GM12878 (cell line): ENCODE measurements around the gene CFAP61. TPM values are rescaled to one million over a fixed set of nuclear protein-coding genes. Genes with fewer than 3 reads are reported as not detected.

Source experiments
- ATAC-seq: fragments of 200-7000 bp; cut with Tn5 transposase; 3 replicates; pipeline ENCODE4 v1.9.1; 2020; ENCODE audit warnings: mild to moderate bottlenecking, moderate library complexity
- BruUV-seq: library from RNA; stranded (reverse); fragments of 400-500 nt; replicated peaks from 2 replicates; lab custom pipeline; 2021; lab: Mats Ljungman, UMichigan
- CTCF ChIA-PET: fragments of 300-600 bp; sonication (Branson Sonifier 250); formaldehyde crosslinking; extraction: SDS; loops from one replicate; lab custom pipeline; 2021; ENCODE audit warnings: inconsistent platforms; lab: Yijun Ruan, JAX
- POLR2A ChIA-PET: fragments of 350-600 bp; formaldehyde crosslinking; extraction: SDS; loops from one replicate; lab custom pipeline; 2021; ENCODE audit warnings: inconsistent platforms; lab: Charles Lee
- RAD21 ChIA-PET: fragments of 300-600 bp; sonication (Branson Sonifier 250); formaldehyde crosslinking; loops from one replicate; lab custom pipeline; 2023; ENCODE audit warnings: antibody characterized with exemption; ENCODE audit not compliant: unreplicated experiment; lab: Charles Lee
- SMC1A ChIA-PET: fragments of 300-600 bp; sonication (Branson Sonifier 250); formaldehyde crosslinking; loops from one replicate; lab custom pipeline; 2023; ENCODE audit not compliant: unreplicated experiment, uncharacterized antibody; lab: Charles Lee
- DNase-seq: peaks from one replicate; pipeline ENCODE4 v3.0.0-alpha.2; 2011; ENCODE audit warnings: low read depth, low spot score
- FAIRE-seq: peaks from 3 replicates; lab custom pipeline; 2011; peaks lifted over from hg19 to GRCh38; lab: Jason Lieb, UNC
- H2AFZ ChIP-seq: 2 replicates; pipeline ENCODE4 v1.6.0; 2011; ENCODE audit warnings: low read depth, low read length, control low read depth; ENCODE audit not compliant: control insufficient read depth
- H3K27ac ChIP-seq: 2 replicates; pipeline ENCODE4 v1.5.1; 2011; ENCODE audit warnings: control low read depth; ENCODE audit not compliant: control insufficient read depth, insufficient read depth
- H3K27me3 ChIP-seq, 2 experiments: replicated peaks in 1 of 2; 2 replicates each; pipeline versions ENCODE4 v1.6.0 to v1.6.1; 2011; ENCODE audit warnings: low read length in 1 of 2; ENCODE audit not compliant: control insufficient read depth in 2 of 2, insufficient read depth in 2 of 2
- H3K36me3 ChIP-seq, 2 experiments: 2 replicates each; pipeline ENCODE4 v1.5.1; 2011; ENCODE audit warnings: low read length in 1 of 2; ENCODE audit not compliant: control insufficient read depth in 2 of 2, insufficient read depth in 2 of 2
- H3K4me1 ChIP-seq: 2 replicates; pipeline ENCODE4 v1.6.1; 2011; ENCODE audit warnings: mild to moderate bottlenecking, low read length, moderate library complexity, mixed read lengths; ENCODE audit not compliant: control insufficient read depth, insufficient read depth
- H3K4me2 ChIP-seq: 2 replicates; pipeline ENCODE4 v1.6.0; 2011; ENCODE audit warnings: control low read depth; ENCODE audit not compliant: control insufficient read depth, insufficient read depth
- H3K4me3 ChIP-seq: fragments of 200-600 bp; sonication (generic); 2 replicates; pipeline ENCODE4 v1.5.1; 2016
- H3K79me2 ChIP-seq: 2 replicates; pipeline ENCODE4 v1.6.0; 2011; ENCODE audit warnings: low read length; ENCODE audit not compliant: control insufficient read depth, insufficient read depth
- H3K9ac ChIP-seq: 2 replicates; pipeline ENCODE4 v1.8.0; 2011; ENCODE audit warnings: low read length, control low read depth, mixed read lengths; ENCODE audit not compliant: control insufficient read depth, insufficient read depth
- H3K9me3 ChIP-seq: replicated peaks from 3 replicates; pipeline ENCODE4 v1.5.1; 2011; ENCODE audit warnings: mild to moderate bottlenecking, low read length; ENCODE audit not compliant: control insufficient read depth, insufficient read depth
- H4K20me1 ChIP-seq: 2 replicates; pipeline ENCODE4 v1.6.0; 2011; ENCODE audit not compliant: control insufficient read depth, insufficient read depth
- ATF7 ChIP-seq: fragments of 450-650 bp; IDR thresholded peaks from 2 replicates; pipeline ENCODE4 v1.6.1; 2016; ENCODE audit warnings: low read depth, mild to moderate bottlenecking
- DPF2 ChIP-seq: fragments of 450-650 bp; IDR thresholded peaks from 2 replicates; pipeline ENCODE4 v1.6.1; 2017; ENCODE audit warnings: mild to moderate bottlenecking
- EED ChIP-seq: sonication (generic); IDR thresholded peaks from 2 replicates; pipeline ENCODE4 v1.6.1; 2016; ENCODE audit warnings: antibody characterized with exemption, low read depth
- EP300 ChIP-seq, 2 experiments: fragments of 150-350 bp in 1 of 2; IDR thresholded peaks; 2 replicates each; pipeline ENCODE4 v1.6.1; 2011 to 2012; ENCODE audit warnings: low read depth in 2 of 2, low read length in 2 of 2, borderline replicate concordance in 1 of 2, improper control_type of control experiment in 1 of 2, inconsistent platforms in 1 of 2; ENCODE audit not compliant: control insufficient read depth in 1 of 2
- HCFC1 ChIP-seq: fragments of 150-350 bp; IDR thresholded peaks from 2 replicates; pipeline ENCODE4 v1.6.1; 2014; ENCODE audit warnings: low read length
- HDAC6 ChIP-seq: fragments of 200-600 bp; sonication (generic); IDR thresholded peaks from one replicate; pipeline ENCODE4 v1.8.0; 2017; ENCODE audit warnings: antibody characterized with exemption; ENCODE audit not compliant: unreplicated experiment
- MYB ChIP-seq: fragments of 150-350 bp; IDR thresholded peaks from 2 replicates; pipeline ENCODE4 v1.6.1; 2014; ENCODE audit warnings: mild to moderate bottlenecking, low read depth, low read length, borderline replicate concordance
- NBN ChIP-seq: fragments of 450-650 bp; IDR thresholded peaks from 2 replicates; pipeline ENCODE4 v1.6.1; 2016
- NFXL1 ChIP-seq: fragments of 450-650 bp; IDR thresholded peaks from 2 replicates; pipeline ENCODE4 v1.6.1; 2017; ENCODE audit warnings: antibody characterized with exemption, mild to moderate bottlenecking, borderline replicate concordance
- NFYB ChIP-seq: IDR thresholded peaks from 2 replicates; pipeline ENCODE4 v1.6.1; 2011; ENCODE audit warnings: low read depth, mild to moderate bottlenecking, low read length, improper control_type of control experiment, moderate library complexity; ENCODE audit not compliant: insufficient read depth
- NR2F1 ChIP-seq: fragments of 450-650 bp; conservative IDR thresholded peaks from 2 replicates; pipeline ENCODE4 v1.6.1; 2017; ENCODE audit warnings: mild to moderate bottlenecking
- POU2F2 ChIP-seq: IDR thresholded peaks from 3 replicates; pipeline ENCODE4 v1.6.1; 2011; ENCODE audit warnings: low read depth, mild to moderate bottlenecking, low read length, borderline replicate concordance
- RAD51 ChIP-seq: fragments of 450-650 bp; IDR thresholded peaks from 2 replicates; pipeline ENCODE4 v1.6.1; 2016; ENCODE audit warnings: moderate library complexity, mild to moderate bottlenecking, inconsistent platforms
- RB1 ChIP-seq: fragments of 450-650 bp; formaldehyde crosslinking; IDR thresholded peaks from 2 replicates; pipeline ENCODE4 v1.6.1; 2017; ENCODE audit warnings: mild to moderate bottlenecking, borderline replicate concordance
- SMAD5 ChIP-seq: IDR thresholded peaks from 2 replicates; pipeline ENCODE4 v1.6.1; 2016; ENCODE audit warnings: antibody characterized with exemption, low read depth
- TCF7 ChIP-seq: IDR thresholded peaks from 2 replicates; pipeline ENCODE4 v1.6.1; 2014; ENCODE audit warnings: antibody characterized with exemption, borderline replicate concordance
- ZBED1 ChIP-seq: IDR thresholded peaks from 2 replicates; pipeline ENCODE4 v1.6.1; 2016; ENCODE audit warnings: borderline replicate concordance
- WGBS: methylation state at CpG from one replicate; pipeline ENCODE4 v1.1.6; 2016; ENCODE audit warnings: low lambda C conversion rate; ENCODE audit not compliant: insufficient replicate concordance, insufficient coverage; ENCODE audit errors: missing lambda C conversion rate; 5-methylcytosine and 5-hydroxymethylcytosine counted together
- in situ Hi-C: fragments of 300-500 bp; cut with MboI; formaldehyde crosslinking; loops from 9 replicates; pipeline ENCODE4 v1.14.3; 2018; ENCODE audit warnings: mixed read lengths
- intact Hi-C: fragments of 100-400 bp; cut with micrococcal nuclease; formaldehyde crosslinking; loops from one replicate; pipeline ENCODE4 v1.14.2; 2022; ENCODE audit not compliant: unreplicated experiment
- polyA plus RNA-seq, 11 experiments: library from polyadenylated mRNA; depleted of rRNA in 4 of 11; unstranded in 6 of 11; stranded (reverse) in 5 of 11; fragments of >200 nt; fragmentation: Nextera tagmentation in 4 of 11; fragmentation: Illumina TruSeq in 1 of 11; extraction: Ambion mirVana in 4 of 11; extraction: Trizol in 1 of 11; gene quantifications; 1 replicate in 1 of 11; 2 replicates in 10 of 11; pipeline versions ENCODE4 v1.2.1 to v1.2.3, GENCODE V29; 2011 to 2016; ENCODE audit warnings: inconsistent platforms in 2 of 11, missing spikeins in 2 of 11, low read depth in 1 of 11
- total RNA-seq, 4 experiments: library from RNA; depleted of rRNA in 3 of 4; stranded (reverse); fragments of >200 nt in 3 of 4; fragmentation: Illumina TruSeq in 1 of 4; extraction: Trizol in 1 of 4; gene quantifications; 2 replicates each; pipeline versions ENCODE4 v1.2.1 to v1.2.3, GENCODE V29; 2013 to 2021
- TF ChIP-seq, protein P1 (sequence below): fragments of 450-650 bp; IDR thresholded peaks from 2 replicates; pipeline ENCODE4 v1.6.1; 2016; ENCODE audit warnings: mild to moderate bottlenecking
- TF ChIP-seq, protein P2 (sequence below): fragments of 450-650 bp; IDR thresholded peaks from 2 replicates; pipeline ENCODE4 v1.6.1; 2016; ENCODE audit warnings: mild to moderate bottlenecking
- TF ChIP-seq, protein P3 (sequence below): fragments of 450-650 bp; IDR thresholded peaks from 2 replicates; pipeline ENCODE4 v1.6.1; 2014; ENCODE audit warnings: mild to moderate bottlenecking

The CFAP61 gene
- total and polyA plus RNA-seq, 10 of the 15 experiments (the other 5 are each of a cell fraction or from before 2014, with no cell fraction given), result 0.11 to 0.41 (median 0.24) TPM; not detected in 7

DNA sequence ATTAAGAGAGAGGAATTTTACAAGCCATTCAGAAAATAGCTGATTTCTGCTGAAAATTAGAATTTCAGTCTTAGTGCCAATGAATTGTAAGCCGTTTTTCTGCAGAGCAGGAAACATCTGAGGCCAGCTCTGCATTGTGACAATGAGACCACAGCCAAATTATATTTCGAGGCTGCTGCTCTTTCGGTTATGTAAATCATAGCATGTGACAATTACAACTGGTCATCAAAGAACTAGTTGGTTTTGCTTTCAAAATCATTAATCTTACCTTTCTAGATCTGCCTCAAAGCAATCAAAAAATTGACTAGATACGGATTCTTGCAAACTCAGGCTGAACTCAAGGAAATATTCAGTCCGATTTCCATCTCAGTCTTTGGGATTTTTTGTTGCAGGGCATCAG lies 282.2 kb downstream of the CFAP61 start:
- no peak overlapping the region; the same call in 1 of the 2 replicates for H3K9ac ChIP-seq
- CTCF ChIA-PET, result interaction anchor here (1.0 to 2.3 kb wide), 3 partner anchors 25 to 97 kb away, joined by 3 to 9 read pairs (median 3); no protein-coding TSS in a partner anchor
- TF ChIP-seq ATF7, result peak; percentile 65; the same call in 1 of the 2 replicates
- TF ChIP-seq, protein P1, sequence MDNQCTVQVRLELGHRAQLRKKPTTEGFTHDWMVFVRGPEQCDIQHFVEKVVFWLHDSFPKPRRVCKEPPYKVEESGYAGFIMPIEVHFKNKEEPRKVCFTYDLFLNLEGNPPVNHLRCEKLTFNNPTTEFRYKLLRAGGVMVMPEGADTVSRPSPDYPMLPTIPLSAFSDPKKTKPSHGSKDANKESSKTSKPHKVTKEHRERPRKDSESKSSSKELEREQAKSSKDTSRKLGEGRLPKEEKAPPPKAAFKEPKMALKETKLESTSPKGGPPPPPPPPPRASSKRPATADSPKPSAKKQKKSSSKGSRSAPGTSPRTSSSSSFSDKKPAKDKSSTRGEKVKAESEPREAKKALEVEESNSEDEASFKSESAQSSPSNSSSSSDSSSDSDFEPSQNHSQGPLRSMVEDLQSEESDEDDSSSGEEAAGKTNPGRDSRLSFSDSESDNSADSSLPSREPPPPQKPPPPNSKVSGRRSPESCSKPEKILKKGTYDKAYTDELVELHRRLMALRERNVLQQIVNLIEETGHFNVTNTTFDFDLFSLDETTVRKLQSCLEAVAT, result 0 out of 2 replicates have a peak, but pooled peaks have one; percentile 21
- TF ChIP-seq NR2F1, result no peak; the same call in 1 of the 2 replicates
- TF ChIP-seq POU2F2, result peak; percentile 92; the same call in 2 of the 3 replicates
- no peak for TF ChIP-seq MYB
- TF ChIP-seq RAD51, result peak; percentile 76
- peak; percentile 44 to 55; a peak in 1 of 4 replicates for TF ChIP-seq EP300 (IDR thresholded peaks at IDR 0.05; ENCODE audit: borderline replicate concordance in 1 of 2, control insufficient read depth in 1 of 2, low read depth in 2 of 2, low read length in 2 of 2)
- no peak for TF ChIP-seq HDAC6
- TF ChIP-seq, protein P2, sequence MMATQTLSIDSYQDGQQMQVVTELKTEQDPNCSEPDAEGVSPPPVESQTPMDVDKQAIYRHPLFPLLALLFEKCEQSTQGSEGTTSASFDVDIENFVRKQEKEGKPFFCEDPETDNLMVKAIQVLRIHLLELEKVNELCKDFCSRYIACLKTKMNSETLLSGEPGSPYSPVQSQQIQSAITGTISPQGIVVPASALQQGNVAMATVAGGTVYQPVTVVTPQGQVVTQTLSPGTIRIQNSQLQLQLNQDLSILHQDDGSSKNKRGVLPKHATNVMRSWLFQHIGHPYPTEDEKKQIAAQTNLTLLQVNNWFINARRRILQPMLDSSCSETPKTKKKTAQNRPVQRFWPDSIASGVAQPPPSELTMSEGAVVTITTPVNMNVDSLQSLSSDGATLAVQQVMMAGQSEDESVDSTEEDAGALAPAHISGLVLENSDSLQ, result peak; percentile 53; the same call in 1 of the 2 replicates
- no peak for TF ChIP-seq NFYB
- TF ChIP-seq SMAD5, result no peak
- TF ChIP-seq EED, result no peak
- no peak for TF ChIP-seq RB1
- no peak for TF ChIP-seq NFXL1
- TF ChIP-seq TCF7, result no peak
- peak; percentile 33; the same call in 1 of the 2 replicates for TF ChIP-seq DPF2
- TF ChIP-seq ZBED1, result no peak
- 0 out of 2 replicates have a peak, but pooled peaks have one; percentile 35 for TF ChIP-seq NBN
- no peak for TF ChIP-seq HCFC1
- TF ChIP-seq, protein P3, sequence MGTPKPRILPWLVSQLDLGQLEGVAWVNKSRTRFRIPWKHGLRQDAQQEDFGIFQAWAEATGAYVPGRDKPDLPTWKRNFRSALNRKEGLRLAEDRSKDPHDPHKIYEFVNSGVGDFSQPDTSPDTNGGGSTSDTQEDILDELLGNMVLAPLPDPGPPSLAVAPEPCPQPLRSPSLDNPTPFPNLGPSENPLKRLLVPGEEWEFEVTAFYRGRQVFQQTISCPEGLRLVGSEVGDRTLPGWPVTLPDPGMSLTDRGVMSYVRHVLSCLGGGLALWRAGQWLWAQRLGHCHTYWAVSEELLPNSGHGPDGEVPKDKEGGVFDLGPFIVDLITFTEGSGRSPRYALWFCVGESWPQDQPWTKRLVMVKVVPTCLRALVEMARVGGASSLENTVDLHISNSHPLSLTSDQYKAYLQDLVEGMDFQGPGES, result no peak

More for the DNA sequence above, 282.2 kb downstream of the CFAP61 start:
- in situ Hi-C loops, result no loop called here
- H4K20me1 ChIP-seq, result no peaks in the 10 kb centered on the region
- ChIA-PET SMC1A (interaction anchor here (0.8 to 1.1 kb wide), 4 partner anchors 13 to 269 kb away, joined by 3 to 5 read pairs (median 4); no protein-coding TSS in a partner anchor), RAD21 (interaction anchor here (0.6 to 1.2 kb wide), 2 partner anchors 15 to 18 kb away, joined by 3 read pairs; no protein-coding TSS in a partner anchor), POLR2A (no interaction called here)
- peak; percentile 86 for FAIRE-seq
- H3K27me3 ChIP-seq, result no peaks in the 10 kb centered on the region
- peak; percentile 99 for ATAC-seq
- H3K4me3 ChIP-seq, result peak overlapping the region; percentile 11; the same call in 1 of the 2 replicates
- H3K79me2 ChIP-seq, result no peaks in the 10 kb centered on the region
- H3K36me3 ChIP-seq, result no peaks in the 10 kb centered on the region; a peak in 1 of 4 replicates
- peak overlapping the region; percentile 30; the same call in 1 of the 2 replicates for H3K27ac ChIP-seq
- peak overlapping the region; percentile 68 for H2AFZ ChIP-seq
- no peaks in the 10 kb centered on the region; the same call in 2 of the 3 replicates for H3K9me3 ChIP-seq
- peak overlapping the region; percentile 74 for H3K4me2 ChIP-seq
- peak; percentile 73 for DNase-seq
- intact Hi-C loops, result no loop called here
- 0% methylated on average over 5 of the region's 5 CpGs for WGBS
- peaks cover 15% of the 10 kb centered on the region for H3K4me1 ChIP-seq
- BruUV-seq, result no TSS peak
